Neural cell (in vitro differentiated cells): ENCODE data around the gene CEP85L. TPM values are rescaled to one million over a fixed set of nuclear protein-coding genes. Genes with fewer than 3 reads are reported as not detected.
A peak's percentile ranks its signal among the peaks of the same experiment; 100 is the strongest.

Source experiments
- H2AFZ ChIP-seq: fragments of 200-600, 300-800 bp; sonication (generic), shearing (Covaris generic); 2 replicates; pipeline ENCODE4 v1.6.0; 2014; ENCODE audit warnings: low read depth, mild to moderate bottlenecking, antibody characterized with exemption, low read length, moderate library complexity
- H3F3A ChIP-seq: fragments of 200-600 bp; shearing (Covaris generic); 2 replicates; pipeline ENCODE4 v1.6.1; 2016; ENCODE audit warnings: mild to moderate bottlenecking, moderate library complexity, mixed read lengths, antibody characterized with exemption, low read length; ENCODE audit not compliant: insufficient read depth, poor library complexity, severe bottlenecking
- H3K27ac ChIP-seq: fragments of 200-600, 300-800 bp; sonication (generic), shearing (Covaris generic); 2 replicates; pipeline ENCODE4 v1.5.1; 2014; ENCODE audit warnings: mild to moderate bottlenecking, low read length, moderate library complexity
- H3K27me3 ChIP-seq: fragments of 300-800, 200-600 bp; sonication (generic), shearing (Covaris generic); 2 replicates; pipeline ENCODE4 v1.6.0; 2014; ENCODE audit warnings: mild to moderate bottlenecking, low read depth, low read length, moderate library complexity; ENCODE audit not compliant: insufficient read depth
- H3K36me3 ChIP-seq: fragments of 300-800, 200-600 bp; sonication (generic), shearing (Covaris generic); 2 replicates; pipeline ENCODE4 v1.5.1; 2014; ENCODE audit warnings: mild to moderate bottlenecking, antibody characterized with exemption, low read length, moderate library complexity; ENCODE audit not compliant: insufficient read depth
- H3K4me2 ChIP-seq: fragments of 300-800, 200-600 bp; sonication (generic), shearing (Covaris generic); 2 replicates; pipeline ENCODE4 v1.6.0; 2014; ENCODE audit warnings: mild to moderate bottlenecking, low read length
- H3K4me3 ChIP-seq: fragments of 300-800, 200-600 bp; sonication (generic), shearing (Covaris generic); 2 replicates; pipeline ENCODE4 v1.5.1; 2014; ENCODE audit warnings: mild to moderate bottlenecking, low read length, moderate library complexity
- H3K79me2 ChIP-seq: fragments of 200-600 bp; shearing (Covaris generic); replicated peaks from 2 replicates; pipeline ENCODE4 v1.6.0; 2014; ENCODE audit warnings: mild to moderate bottlenecking, low read length, moderate library complexity; ENCODE audit not compliant: insufficient read depth
- H3K9ac ChIP-seq: fragments of 300-800, 200-600 bp; sonication (generic), shearing (Covaris generic); 2 replicates; pipeline ENCODE4 v1.6.1; 2016; ENCODE audit warnings: mild to moderate bottlenecking, low read length, mixed read lengths
- H3K9me2 ChIP-seq: fragments of 200-600 bp; shearing (Covaris generic); 2 replicates; pipeline ENCODE4 v1.6.1; 2016; ENCODE audit warnings: mild to moderate bottlenecking, low read length, mixed read lengths; ENCODE audit not compliant: insufficient read depth
- H3K9me3 ChIP-seq: fragments of 200-600, 300-800 bp; sonication (generic), shearing (Covaris generic); 2 replicates; pipeline ENCODE4 v1.6.1; 2016; ENCODE audit warnings: mild to moderate bottlenecking, mixed run types, low read length, moderate library complexity, mixed read lengths
- H4K20me1 ChIP-seq: fragments of 200-600 bp; shearing (Covaris generic); 2 replicates; pipeline ENCODE4 v1.6.1; 2016; ENCODE audit warnings: mild to moderate bottlenecking, mixed run types; ENCODE audit not compliant: insufficient read depth
- EZH2 ChIP-seq: fragments of 200-600, 300-800 bp; shearing (Covaris generic), sonication (generic); IDR thresholded peaks from 2 replicates; pipeline ENCODE4 v1.6.1; 2014; ENCODE audit warnings: antibody characterized with exemption, low read length, borderline replicate concordance, mild to moderate bottlenecking; ENCODE audit not compliant: insufficient read depth, poor library complexity, severe bottlenecking
- MXI1 ChIP-seq: fragments of 450-650 bp; conservative IDR thresholded peaks from 2 replicates; pipeline ENCODE4 v1.6.1; 2014; ENCODE audit warnings: antibody characterized with exemption, mild to moderate bottlenecking; ENCODE audit not compliant: poor library complexity, severe bottlenecking
- POLR2AphosphoS5 ChIP-seq: IDR thresholded peaks from 2 replicates; pipeline ENCODE4 v1.6.1; 2012
- RAD21 ChIP-seq: fragments of 450-650 bp; conservative IDR thresholded peaks from 2 replicates; pipeline ENCODE4 v1.6.1; 2014; ENCODE audit warnings: antibody characterized with exemption, mild to moderate bottlenecking, moderate library complexity
- REST ChIP-seq: IDR thresholded peaks from 2 replicates; pipeline ENCODE4 v1.6.1; 2012; ENCODE audit warnings: borderline replicate concordance
- SMC3 ChIP-seq: fragments of 450-650 bp; conservative IDR thresholded peaks from 2 replicates; pipeline ENCODE4 v1.6.1; 2014; ENCODE audit warnings: antibody characterized with exemption, mild to moderate bottlenecking, moderate library complexity; ENCODE audit not compliant: poor library complexity
- TAF1 ChIP-seq: IDR thresholded peaks from 2 replicates; pipeline ENCODE4 v1.6.1; 2012; ENCODE audit warnings: low read depth
- polyA plus RNA-seq: library from polyadenylated mRNA; depleted of rRNA; stranded (reverse); fragments of >200 nt; gene quantifications from 2 replicates; pipeline ENCODE4 v1.2.3, GENCODE V29; 2014
- TF ChIP-seq, protein P1 (sequence below): fragments of 450-650 bp; IDR thresholded peaks from 2 replicates; pipeline ENCODE4 v1.5.1; 2014; ENCODE audit warnings: antibody characterized with exemption, mild to moderate bottlenecking, moderate library complexity; ENCODE audit not compliant: poor library complexity, severe bottlenecking

Gene CEP85L
- polyA plus RNA-seq, 1 donor from 2014 or later, result 17.0 TPM

GRCh38 chr6:118574051-118574865 lies 77.1 kb downstream of the CEP85L start:
- TF ChIP-seq TAF1 (no peak), REST (peak; percentile 29)
- peak overlapping the region; percentile 47 for H3K27ac ChIP-seq
- H3K9me2 ChIP-seq, result no peaks in the 10 kb centered on the region
- no peak overlapping the region for H2AFZ ChIP-seq
- H3F3A ChIP-seq, result no peaks in the 10 kb centered on the region
- peak overlapping the region; percentile 28 for H3K4me3 ChIP-seq
- H4K20me1 ChIP-seq, result no peaks in the 10 kb centered on the region
- no peaks in the 10 kb centered on the region for H3K9me3 ChIP-seq
- H3K36me3 ChIP-seq, result no peaks in the 10 kb centered on the region
- H3K4me2 ChIP-seq, result no peak overlapping the region
- H3K27me3 ChIP-seq, result no peaks in the 10 kb centered on the region
- peak overlapping the region; percentile 21 for H3K9ac ChIP-seq
- peaks cover 17% of the 10 kb centered on the region for H3K79me2 ChIP-seq

DNA sequence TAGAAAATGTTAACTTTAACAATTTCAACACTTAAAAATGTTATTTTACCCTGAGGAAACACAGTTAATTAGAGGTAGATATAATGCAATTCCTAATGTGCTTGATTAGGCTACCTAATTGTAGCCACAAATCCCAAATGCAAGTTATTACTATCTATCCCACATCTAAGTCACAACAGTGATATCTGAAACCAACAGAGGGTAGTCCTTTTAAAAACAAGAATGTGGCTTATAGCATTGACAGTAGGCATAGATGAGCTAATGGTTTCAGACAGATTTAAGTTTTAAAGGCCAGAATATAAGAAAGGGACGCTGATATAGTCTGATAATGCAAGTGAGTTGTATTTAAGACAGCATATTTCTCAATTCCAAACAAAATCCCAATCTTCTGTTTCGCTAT lies 80.3 kb downstream of the CEP85L start:
- H3K27me3 ChIP-seq, result no peaks in the 10 kb centered on the region
- no peak overlapping the region for H3K9ac ChIP-seq
- no peak overlapping the region for H3K4me2 ChIP-seq

GRCh38 chr6:118569498-118569897 lies 81.9 kb downstream of the CEP85L start:
- no peaks in the 10 kb centered on the region for H3F3A ChIP-seq
- no peak overlapping the region for H3K9ac ChIP-seq
- no peak overlapping the region for H2AFZ ChIP-seq
- H3K27ac ChIP-seq, result no peak overlapping the region
- H3K4me3 ChIP-seq, result no peak overlapping the region
- H3K79me2 ChIP-seq, result peaks cover 21% of the 10 kb centered on the region
- H3K27me3 ChIP-seq, result no peaks in the 10 kb centered on the region
- H3K36me3 ChIP-seq, result no peaks in the 10 kb centered on the region
- no peaks in the 10 kb centered on the region for H4K20me1 ChIP-seq
- H3K9me3 ChIP-seq, result no peaks in the 10 kb centered on the region
- no peaks in the 10 kb centered on the region for H3K9me2 ChIP-seq
- no peak overlapping the region for H3K4me2 ChIP-seq
- TF ChIP-seq REST (no peak), EZH2 (no peak), TAF1 (no peak), SMC3 (no peak), RAD21 (no peak), MXI1 (no peak), POLR2AphosphoS5 (no peak)
- TF ChIP-seq, protein P1, sequence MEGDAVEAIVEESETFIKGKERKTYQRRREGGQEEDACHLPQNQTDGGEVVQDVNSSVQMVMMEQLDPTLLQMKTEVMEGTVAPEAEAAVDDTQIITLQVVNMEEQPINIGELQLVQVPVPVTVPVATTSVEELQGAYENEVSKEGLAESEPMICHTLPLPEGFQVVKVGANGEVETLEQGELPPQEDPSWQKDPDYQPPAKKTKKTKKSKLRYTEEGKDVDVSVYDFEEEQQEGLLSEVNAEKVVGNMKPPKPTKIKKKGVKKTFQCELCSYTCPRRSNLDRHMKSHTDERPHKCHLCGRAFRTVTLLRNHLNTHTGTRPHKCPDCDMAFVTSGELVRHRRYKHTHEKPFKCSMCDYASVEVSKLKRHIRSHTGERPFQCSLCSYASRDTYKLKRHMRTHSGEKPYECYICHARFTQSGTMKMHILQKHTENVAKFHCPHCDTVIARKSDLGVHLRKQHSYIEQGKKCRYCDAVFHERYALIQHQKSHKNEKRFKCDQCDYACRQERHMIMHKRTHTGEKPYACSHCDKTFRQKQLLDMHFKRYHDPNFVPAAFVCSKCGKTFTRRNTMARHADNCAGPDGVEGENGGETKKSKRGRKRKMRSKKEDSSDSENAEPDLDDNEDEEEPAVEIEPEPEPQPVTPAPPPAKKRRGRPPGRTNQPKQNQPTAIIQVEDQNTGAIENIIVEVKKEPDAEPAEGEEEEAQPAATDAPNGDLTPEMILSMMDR, result no peak

More for the DNA sequence above, 80.3 kb downstream of the CEP85L start:
- Histone ChIP-seq H3K79me2 (peaks cover 21% of the 10 kb centered on the region), H3K9me2 (no peaks in the 10 kb centered on the region), H3K36me3 (no peaks in the 10 kb centered on the region), H4K20me1 (no peaks in the 10 kb centered on the region), H2AFZ (no peak overlapping the region), H3K9me3 (no peaks in the 10 kb centered on the region), H3K27ac (no peak overlapping the region), H3K4me3 (no peak overlapping the region), H3F3A (no peaks in the 10 kb centered on the region)
- TF ChIP-seq RAD21 (no peak), EZH2 (no peak)
- TF ChIP-seq, protein P1, result no peak
